DOHH2 (cell line): Measurements from ENCODE around the gene CEP85L.

ENCODE experiments used
- H3F3A ChIP-seq: fragments of 200-600 bp; sonication (generic), shearing (Covaris generic); 2 replicates; pipeline ENCODE4 v1.6.0; 2016; ENCODE audit warnings: antibody characterized with exemption, mild to moderate bottlenecking; ENCODE audit not compliant: control insufficient read depth, insufficient read depth
- H3K27ac ChIP-seq: fragments of 200-600 bp; sonication (generic); 2 replicates; pipeline ENCODE4 v1.5.1; 2014; ENCODE audit warnings: low read depth, mild to moderate bottlenecking, low read length, moderate library complexity
- H3K27me3 ChIP-seq: fragments of 200-600 bp; sonication (generic); 2 replicates; pipeline ENCODE4 v1.6.1; 2014; ENCODE audit warnings: mild to moderate bottlenecking, low read length, mixed read lengths; ENCODE audit not compliant: control insufficient read depth
- H3K36me3 ChIP-seq: fragments of 200-600 bp; sonication (generic); 2 replicates; pipeline ENCODE4 v1.6.1; 2014; ENCODE audit warnings: mild to moderate bottlenecking, low read length, moderate library complexity, mixed read lengths; ENCODE audit not compliant: control insufficient read depth
- H3K4me1 ChIP-seq: fragments of 200-600 bp; sonication (generic); 2 replicates; pipeline ENCODE4 v1.6.1; 2014; ENCODE audit warnings: mild to moderate bottlenecking, low read length, mixed read lengths; ENCODE audit not compliant: control insufficient read depth
- H3K4me2 ChIP-seq: fragments of 200-600 bp; sonication (generic); 2 replicates; pipeline ENCODE4 v1.6.0; 2014; ENCODE audit warnings: mild to moderate bottlenecking, low read length, moderate library complexity
- H3K4me3 ChIP-seq: fragments of 200-600 bp; sonication (generic); 2 replicates; pipeline ENCODE4 v1.5.1; 2014; ENCODE audit warnings: mild to moderate bottlenecking, low read length, mixed read lengths
- H3K79me2 ChIP-seq: fragments of 200-600 bp; sonication (generic); 2 replicates; pipeline ENCODE4 v1.6.1; 2014; ENCODE audit warnings: mild to moderate bottlenecking, low read length, mixed read lengths; ENCODE audit not compliant: control insufficient read depth
- H3K9me2 ChIP-seq: fragments of 200-600 bp; sonication (generic); replicated peaks from 2 replicates; pipeline ENCODE4 v1.6.1; 2014; ENCODE audit warnings: mild to moderate bottlenecking, low read length, mixed read lengths; ENCODE audit not compliant: control insufficient read depth
- H3K9me3 ChIP-seq: fragments of 200-600 bp; sonication (generic); 2 replicates; pipeline ENCODE4 v1.6.1; 2014; ENCODE audit warnings: antibody characterized with exemption, low read length, mixed read lengths; ENCODE audit not compliant: control insufficient read depth, insufficient read depth
- H4K20me1 ChIP-seq: fragments of 200-600 bp; sonication (generic); 2 replicates; pipeline ENCODE4 v1.6.0; 2014; ENCODE audit warnings: low read depth, mild to moderate bottlenecking, antibody characterized with exemption, low read length, moderate library complexity; ENCODE audit not compliant: control insufficient read depth, insufficient read depth
- EZH2phosphoT487 ChIP-seq: fragments of 200-600 bp; sonication (generic); IDR thresholded peaks from 2 replicates; pipeline ENCODE4 v1.6.1; 2017; ENCODE audit warnings: borderline replicate concordance, mild to moderate bottlenecking, antibody characterized with exemption, low read length, moderate library complexity, mixed read lengths
- TF ChIP-seq, protein P1 (sequence below): fragments of 200-600 bp; sonication (generic); IDR thresholded peaks from one replicate; pipeline ENCODE4 v1.5.1; 2014; ENCODE audit warnings: antibody characterized with exemption, mild to moderate bottlenecking, low read depth, low read length; ENCODE audit not compliant: poor library complexity, severe bottlenecking

The CEP85L gene

DNA sequence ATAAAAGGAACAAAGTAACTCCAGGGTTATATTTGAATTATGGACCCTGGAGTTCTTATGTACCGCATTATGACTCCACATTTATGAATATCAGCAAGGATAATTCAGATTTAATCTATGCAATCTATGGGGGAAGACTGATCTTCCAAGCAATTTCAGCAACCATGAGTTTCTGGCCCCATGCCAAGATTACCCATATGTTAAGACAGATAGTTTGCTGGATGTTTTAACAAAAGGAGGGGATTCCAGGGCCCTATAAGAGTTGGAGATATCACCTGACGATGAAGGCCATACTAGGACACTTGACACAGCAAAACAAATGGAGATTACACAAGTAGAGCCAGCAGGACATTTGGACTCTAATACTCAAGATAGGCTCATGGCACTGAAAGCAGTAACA lies 149.2 kb downstream of the CEP85L start:
- H3K36me3 ChIP-seq, result no peaks in the 10 kb centered on the region
- no peak for TF ChIP-seq EZH2phosphoT487
- TF ChIP-seq, protein P1, sequence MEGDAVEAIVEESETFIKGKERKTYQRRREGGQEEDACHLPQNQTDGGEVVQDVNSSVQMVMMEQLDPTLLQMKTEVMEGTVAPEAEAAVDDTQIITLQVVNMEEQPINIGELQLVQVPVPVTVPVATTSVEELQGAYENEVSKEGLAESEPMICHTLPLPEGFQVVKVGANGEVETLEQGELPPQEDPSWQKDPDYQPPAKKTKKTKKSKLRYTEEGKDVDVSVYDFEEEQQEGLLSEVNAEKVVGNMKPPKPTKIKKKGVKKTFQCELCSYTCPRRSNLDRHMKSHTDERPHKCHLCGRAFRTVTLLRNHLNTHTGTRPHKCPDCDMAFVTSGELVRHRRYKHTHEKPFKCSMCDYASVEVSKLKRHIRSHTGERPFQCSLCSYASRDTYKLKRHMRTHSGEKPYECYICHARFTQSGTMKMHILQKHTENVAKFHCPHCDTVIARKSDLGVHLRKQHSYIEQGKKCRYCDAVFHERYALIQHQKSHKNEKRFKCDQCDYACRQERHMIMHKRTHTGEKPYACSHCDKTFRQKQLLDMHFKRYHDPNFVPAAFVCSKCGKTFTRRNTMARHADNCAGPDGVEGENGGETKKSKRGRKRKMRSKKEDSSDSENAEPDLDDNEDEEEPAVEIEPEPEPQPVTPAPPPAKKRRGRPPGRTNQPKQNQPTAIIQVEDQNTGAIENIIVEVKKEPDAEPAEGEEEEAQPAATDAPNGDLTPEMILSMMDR, result no peak
- H3K4me3 ChIP-seq, result no peak overlapping the region
- no peak overlapping the region for H3K27ac ChIP-seq
- H3K9me2 ChIP-seq, result no peaks in the 10 kb centered on the region
- H3K9me3 ChIP-seq, result no peaks in the 10 kb centered on the region
- H3K27me3 ChIP-seq, result no peaks in the 10 kb centered on the region
- no peaks in the 10 kb centered on the region for H3F3A ChIP-seq
- H3K4me2 ChIP-seq, result no peak overlapping the region
- H3K79me2 ChIP-seq, result no peaks in the 10 kb centered on the region
- no peaks in the 10 kb centered on the region for H3K4me1 ChIP-seq
- no peaks in the 10 kb centered on the region for H4K20me1 ChIP-seq

DNA sequence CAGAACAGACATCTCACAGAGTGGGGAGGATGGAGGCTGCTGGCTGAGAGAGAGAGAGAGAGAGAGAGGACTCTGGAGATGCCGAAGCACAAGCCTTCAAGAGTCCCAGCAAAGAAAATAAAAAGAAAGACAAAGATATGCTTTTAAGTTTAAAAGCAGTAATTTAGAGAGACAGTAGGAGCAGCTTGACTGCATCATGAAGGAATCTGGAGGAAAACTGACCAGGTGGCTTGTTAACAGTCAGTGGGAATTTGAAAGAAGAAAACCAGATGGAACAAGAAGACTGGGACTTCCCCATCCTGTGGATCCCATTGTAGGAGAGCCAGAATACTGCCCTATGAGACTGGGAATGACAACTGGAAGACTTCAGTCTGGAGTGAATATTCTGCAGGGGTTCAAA lies 149.6 kb downstream of the CEP85L start:
- no peaks in the 10 kb centered on the region for H3K4me1 ChIP-seq
- no peaks in the 10 kb centered on the region for H3K36me3 ChIP-seq
- H3K79me2 ChIP-seq, result no peaks in the 10 kb centered on the region
- TF ChIP-seq EZH2phosphoT487, result no peak
- TF ChIP-seq, protein P1, result no peak
- no peaks in the 10 kb centered on the region for H3F3A ChIP-seq
- no peaks in the 10 kb centered on the region for H3K27me3 ChIP-seq
- H3K9me2 ChIP-seq, result no peaks in the 10 kb centered on the region
- no peak overlapping the region for H3K4me2 ChIP-seq
- H3K27ac ChIP-seq, result no peak overlapping the region
- H3K9me3 ChIP-seq, result no peaks in the 10 kb centered on the region
- H3K4me3 ChIP-seq, result no peak overlapping the region
- no peaks in the 10 kb centered on the region for H4K20me1 ChIP-seq

DNA sequence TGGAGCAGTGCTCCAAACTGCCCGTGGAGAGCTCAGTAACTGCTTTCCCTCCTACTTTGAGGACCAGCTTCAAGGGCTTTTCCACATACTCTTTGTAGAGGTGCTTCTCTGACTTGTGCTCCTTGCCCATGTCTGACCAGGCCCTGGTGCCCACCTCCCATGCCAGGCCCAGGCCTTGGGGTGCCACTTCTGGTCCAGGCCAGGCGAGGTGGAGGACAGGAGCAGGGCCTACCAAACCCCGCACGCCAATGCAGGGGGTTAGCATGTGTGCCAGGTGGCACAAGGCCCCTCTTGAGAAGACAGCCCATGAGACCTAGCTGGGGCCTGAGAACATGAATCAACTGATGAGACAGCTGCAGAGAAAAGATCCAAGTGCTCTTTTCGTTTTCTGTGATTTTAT lies 150.3 kb downstream of the CEP85L start:
- Histone ChIP-seq H3K4me3 (no peak overlapping the region), H3K36me3 (no peaks in the 10 kb centered on the region), H3K27me3 (no peaks in the 10 kb centered on the region), H3K4me1 (no peaks in the 10 kb centered on the region), H3K79me2 (no peaks in the 10 kb centered on the region), H3K9me3 (no peaks in the 10 kb centered on the region), H3K4me2 (no peak overlapping the region), H3F3A (no peaks in the 10 kb centered on the region), H3K9me2 (no peaks in the 10 kb centered on the region), H3K27ac (no peak overlapping the region), H4K20me1 (no peaks in the 10 kb centered on the region)
- TF ChIP-seq EZH2phosphoT487, result no peak
- TF ChIP-seq, protein P1, result no peak
